HL-60 (cell line): Measurements from ENCODE around the gene FIBP.

Source experiments
- CTCF ChIP-seq: IDR thresholded peaks from one replicate; pipeline ENCODE4 v1.5.1; 2011; ENCODE audit warnings: low read length, control low read depth, inconsistent platforms; ENCODE audit not compliant: insufficient read depth
- GABPA ChIP-seq: IDR thresholded peaks from 2 replicates; pipeline ENCODE4 v1.6.1; 2012; ENCODE audit warnings: low read depth
- REST ChIP-seq: IDR thresholded peaks from 2 replicates; pipeline ENCODE4 v1.6.1; 2012; ENCODE audit warnings: low read depth; ENCODE audit not compliant: insufficient replicate concordance

- TF ChIP-seq CTCF (no peak), REST (no peak), GABPA (no peak)
These were observed 7.3 kb upstream of the FIBP start for GRCh38 chr11:65895482-65895981.
